ENCODE results near the gene MRAS.

DNA sequence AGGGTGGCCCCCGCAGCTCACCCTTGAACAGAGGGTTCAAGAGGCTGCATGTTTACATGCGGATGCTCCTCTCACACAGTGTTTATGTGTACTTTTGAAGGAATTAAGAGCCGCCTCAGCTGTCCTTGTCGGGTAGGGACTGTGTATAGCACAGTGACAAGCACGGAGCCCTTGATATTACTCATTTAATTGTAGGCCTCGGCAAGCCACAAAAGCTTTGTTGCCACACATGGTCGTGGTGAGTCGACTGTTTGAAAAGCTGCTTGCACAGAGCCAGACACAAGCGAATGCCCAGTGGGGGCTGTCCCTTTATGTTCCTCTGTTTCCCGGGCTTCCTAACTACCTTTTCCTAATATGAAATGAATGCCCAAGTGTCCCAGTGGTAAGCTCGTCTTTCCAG, 90.5 kb downstream of the MRAS start:
- TF ChIP-seq GABPA (IDR thresholded peaks at IDR 0.05; ENCODE audit: borderline replicate concordance, insufficient read depth, low read length): no peak
- TF ChIP-seq, protein P1, sequence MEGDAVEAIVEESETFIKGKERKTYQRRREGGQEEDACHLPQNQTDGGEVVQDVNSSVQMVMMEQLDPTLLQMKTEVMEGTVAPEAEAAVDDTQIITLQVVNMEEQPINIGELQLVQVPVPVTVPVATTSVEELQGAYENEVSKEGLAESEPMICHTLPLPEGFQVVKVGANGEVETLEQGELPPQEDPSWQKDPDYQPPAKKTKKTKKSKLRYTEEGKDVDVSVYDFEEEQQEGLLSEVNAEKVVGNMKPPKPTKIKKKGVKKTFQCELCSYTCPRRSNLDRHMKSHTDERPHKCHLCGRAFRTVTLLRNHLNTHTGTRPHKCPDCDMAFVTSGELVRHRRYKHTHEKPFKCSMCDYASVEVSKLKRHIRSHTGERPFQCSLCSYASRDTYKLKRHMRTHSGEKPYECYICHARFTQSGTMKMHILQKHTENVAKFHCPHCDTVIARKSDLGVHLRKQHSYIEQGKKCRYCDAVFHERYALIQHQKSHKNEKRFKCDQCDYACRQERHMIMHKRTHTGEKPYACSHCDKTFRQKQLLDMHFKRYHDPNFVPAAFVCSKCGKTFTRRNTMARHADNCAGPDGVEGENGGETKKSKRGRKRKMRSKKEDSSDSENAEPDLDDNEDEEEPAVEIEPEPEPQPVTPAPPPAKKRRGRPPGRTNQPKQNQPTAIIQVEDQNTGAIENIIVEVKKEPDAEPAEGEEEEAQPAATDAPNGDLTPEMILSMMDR (IDR thresholded peaks at IDR 0.05; ENCODE audit: control extremely low read depth in 1 of 3, insufficient read depth in 1 of 3, low read depth in 1 of 3, low read length in 3 of 3): no peak
- TF ChIP-seq POLR2A (IDR thresholded peaks at IDR 0.05; ENCODE audit: control extremely low read depth in 1 of 2, low read depth in 2 of 2, low read length in 2 of 2): no peak
- TF ChIP-seq, protein P2, sequence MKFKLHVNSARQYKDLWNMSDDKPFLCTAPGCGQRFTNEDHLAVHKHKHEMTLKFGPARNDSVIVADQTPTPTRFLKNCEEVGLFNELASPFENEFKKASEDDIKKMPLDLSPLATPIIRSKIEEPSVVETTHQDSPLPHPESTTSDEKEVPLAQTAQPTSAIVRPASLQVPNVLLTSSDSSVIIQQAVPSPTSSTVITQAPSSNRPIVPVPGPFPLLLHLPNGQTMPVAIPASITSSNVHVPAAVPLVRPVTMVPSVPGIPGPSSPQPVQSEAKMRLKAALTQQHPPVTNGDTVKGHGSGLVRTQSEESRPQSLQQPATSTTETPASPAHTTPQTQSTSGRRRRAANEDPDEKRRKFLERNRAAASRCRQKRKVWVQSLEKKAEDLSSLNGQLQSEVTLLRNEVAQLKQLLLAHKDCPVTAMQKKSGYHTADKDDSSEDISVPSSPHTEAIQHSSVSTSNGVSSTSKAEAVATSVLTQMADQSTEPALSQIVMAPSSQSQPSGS (IDR thresholded peaks at IDR 0.05; ENCODE audit: low read length): no peak
